HEK293 (cell line): ENCODE results near the gene ZNF506.

Experiments
- EGR2 ChIP-seq: fragments of 450-650 bp; formaldehyde crosslinking; IDR thresholded peaks from 2 replicates; pipeline ENCODE4 v1.5.1; 2016; ENCODE audit warnings: low read depth, missing biosample characterization, missing genetic modification characterization
- FEZF1 ChIP-seq: fragments of 450-650 bp; formaldehyde crosslinking; IDR thresholded peaks from 2 replicates; pipeline ENCODE4 v1.5.1; 2016; ENCODE audit warnings: missing biosample characterization, missing genetic modification characterization
- GLI4 ChIP-seq: fragments of 450-650 bp; formaldehyde crosslinking; IDR thresholded peaks from 2 replicates; pipeline ENCODE4 v1.5.1; 2016; ENCODE audit warnings: missing biosample characterization, missing genetic modification characterization
- GLIS1 ChIP-seq: fragments of 450-650 bp; formaldehyde crosslinking; IDR thresholded peaks from 2 replicates; pipeline ENCODE4 v1.5.1; 2016; ENCODE audit warnings: missing biosample characterization, missing genetic modification characterization
- GLIS2 ChIP-seq: fragments of 450-650 bp; formaldehyde crosslinking; IDR thresholded peaks from 2 replicates; pipeline ENCODE4 v1.5.1; 2016; ENCODE audit warnings: missing biosample characterization, missing genetic modification characterization
- HOXD13 ChIP-seq: sonication (generic); formaldehyde crosslinking; IDR thresholded peaks from 2 replicates; pipeline ENCODE4 v1.8.0; 2022; ENCODE audit warnings: missing genetic modification reagents, borderline replicate concordance
- KLF10 ChIP-seq: fragments of 450-650 bp; IDR thresholded peaks from 2 replicates; pipeline ENCODE4 v1.5.1; 2018; ENCODE audit warnings: missing biosample characterization, mild to moderate bottlenecking, missing genetic modification characterization
- YY1 ChIP-seq: fragments of 450-650 bp; formaldehyde crosslinking; IDR thresholded peaks from 2 replicates; pipeline ENCODE4 v1.5.1; 2018; ENCODE audit warnings: missing biosample characterization, missing genetic modification characterization
- ZBTB1 ChIP-seq: fragments of 450-650 bp; formaldehyde crosslinking; IDR thresholded peaks from 2 replicates; pipeline ENCODE4 v1.5.1; 2016; ENCODE audit warnings: missing biosample characterization, missing genetic modification characterization
- ZBTB20 ChIP-seq: fragments of 450-650 bp; formaldehyde crosslinking; IDR thresholded peaks from 2 replicates; pipeline ENCODE4 v1.5.1; 2016; ENCODE audit warnings: missing biosample characterization, missing genetic modification characterization
- ZBTB48 ChIP-seq: fragments of 450-650 bp; formaldehyde crosslinking; IDR thresholded peaks from 2 replicates; pipeline ENCODE4 v1.5.1; 2016; ENCODE audit warnings: missing biosample characterization, missing genetic modification characterization
- ZBTB8A ChIP-seq: fragments of 450-650 bp; formaldehyde crosslinking; IDR thresholded peaks from 2 replicates; pipeline ENCODE4 v1.5.1; 2016; ENCODE audit warnings: missing biosample characterization, missing genetic modification characterization
- ZFHX2 ChIP-seq: fragments of 450-650 bp; formaldehyde crosslinking; conservative IDR thresholded peaks from 2 replicates; pipeline ENCODE4 v1.5.1; 2016; ENCODE audit warnings: missing biosample characterization, missing genetic modification characterization
- ZFP41 ChIP-seq: fragments of 450-650 bp; formaldehyde crosslinking; IDR thresholded peaks from 2 replicates; pipeline ENCODE4 v1.5.1; 2016; ENCODE audit warnings: missing biosample characterization, missing genetic modification characterization, borderline replicate concordance
- ZNF155 ChIP-seq: fragments of 450-650 bp; formaldehyde crosslinking; IDR thresholded peaks from 2 replicates; pipeline ENCODE4 v1.5.1; 2016; ENCODE audit warnings: missing biosample characterization, missing genetic modification characterization
- ZNF202 ChIP-seq: fragments of 450-650 bp; formaldehyde crosslinking; IDR thresholded peaks from 2 replicates; pipeline ENCODE4 v1.5.1; 2016; ENCODE audit warnings: missing biosample characterization, missing genetic modification characterization, borderline replicate concordance
- ZNF211 ChIP-seq: fragments of 450-650 bp; formaldehyde crosslinking; IDR thresholded peaks from 2 replicates; pipeline ENCODE4 v1.5.1; 2016; ENCODE audit warnings: low read depth, missing biosample characterization, missing genetic modification characterization
- ZNF214 ChIP-seq: fragments of 450-650 bp; formaldehyde crosslinking; IDR thresholded peaks from 2 replicates; pipeline ENCODE4 v1.5.1; 2017; ENCODE audit warnings: missing biosample characterization, mild to moderate bottlenecking, missing genetic modification characterization, borderline replicate concordance
- ZNF302 ChIP-seq: fragments of 450-650 bp; formaldehyde crosslinking; IDR thresholded peaks from 2 replicates; pipeline ENCODE4 v1.5.1; 2016; ENCODE audit warnings: missing biosample characterization, missing genetic modification characterization, low read depth
- ZNF311 ChIP-seq: fragments of 450-650 bp; formaldehyde crosslinking; IDR thresholded peaks from 2 replicates; pipeline ENCODE4 v1.5.1; 2017; ENCODE audit warnings: missing biosample characterization, missing genetic modification characterization, borderline replicate concordance
- ZNF324 ChIP-seq: fragments of 450-650 bp; formaldehyde crosslinking; IDR thresholded peaks from 2 replicates; pipeline ENCODE4 v1.5.1; 2016; ENCODE audit warnings: missing biosample characterization, missing genetic modification characterization
- ZNF391 ChIP-seq: fragments of 450-650 bp; formaldehyde crosslinking; IDR thresholded peaks from 2 replicates; pipeline ENCODE4 v1.5.1; 2016; ENCODE audit warnings: low read depth, missing biosample characterization, missing genetic modification characterization, borderline replicate concordance
- ZNF449 ChIP-seq: fragments of 450-650 bp; formaldehyde crosslinking; IDR thresholded peaks from 2 replicates; pipeline ENCODE4 v1.5.1; 2017; ENCODE audit warnings: missing biosample characterization, mild to moderate bottlenecking, missing genetic modification characterization, moderate library complexity
- ZNF48 ChIP-seq: fragments of 450-650 bp; formaldehyde crosslinking; IDR thresholded peaks from 2 replicates; pipeline ENCODE4 v1.5.1; 2016; ENCODE audit warnings: missing biosample characterization, missing genetic modification characterization
- ZNF488 ChIP-seq: fragments of 450-650 bp; formaldehyde crosslinking; IDR thresholded peaks from 2 replicates; pipeline ENCODE4 v1.5.1; 2016; ENCODE audit warnings: missing biosample characterization, missing genetic modification characterization
- ZNF518A ChIP-seq: fragments of 450-650 bp; formaldehyde crosslinking; conservative IDR thresholded peaks from 2 replicates; pipeline ENCODE4 v1.5.1; 2016; ENCODE audit warnings: low read depth, missing biosample characterization, missing genetic modification characterization
- ZNF521 ChIP-seq: fragments of 450-650 bp; formaldehyde crosslinking; IDR thresholded peaks from 2 replicates; pipeline ENCODE4 v1.5.1; 2017; ENCODE audit warnings: missing biosample characterization, mild to moderate bottlenecking, missing genetic modification characterization
- ZNF549 ChIP-seq: fragments of 450-650 bp; IDR thresholded peaks from 2 replicates; pipeline ENCODE4 v1.5.1; 2018; ENCODE audit warnings: missing biosample characterization, missing genetic modification characterization, mild to moderate bottlenecking, inconsistent platforms, moderate library complexity
- ZNF558 ChIP-seq: fragments of 450-650 bp; formaldehyde crosslinking; IDR thresholded peaks from 2 replicates; pipeline ENCODE4 v1.5.1; 2016; ENCODE audit warnings: missing biosample characterization, missing genetic modification characterization
- ZNF561 ChIP-seq: fragments of 450-650 bp; IDR thresholded peaks from 2 replicates; pipeline ENCODE4 v1.5.1; 2018; ENCODE audit warnings: missing biosample characterization, missing genetic modification characterization, borderline replicate concordance
- ZNF571 ChIP-seq: fragments of 450-650 bp; formaldehyde crosslinking; IDR thresholded peaks from 2 replicates; pipeline ENCODE4 v1.5.0; 2017; ENCODE audit warnings: missing biosample characterization, missing genetic modification characterization
- ZNF645 ChIP-seq: fragments of 450-650 bp; formaldehyde crosslinking; IDR thresholded peaks from 2 replicates; pipeline ENCODE4; 2016; ENCODE audit warnings: missing biosample characterization, missing genetic modification characterization
- ZNF776 ChIP-seq: fragments of 450-650 bp; formaldehyde crosslinking; IDR thresholded peaks from 2 replicates; pipeline ENCODE4 v1.5.0; 2017; ENCODE audit warnings: missing biosample characterization, missing genetic modification characterization, borderline replicate concordance
- ZSCAN16 ChIP-seq: fragments of 450-650 bp; formaldehyde crosslinking; IDR thresholded peaks from 2 replicates; pipeline ENCODE4 v1.5.1; 2016; ENCODE audit warnings: missing biosample characterization, missing genetic modification characterization
- ZSCAN30 ChIP-seq: fragments of 450-650 bp; IDR thresholded peaks from 2 replicates; pipeline ENCODE4 v1.5.1; 2018; ENCODE audit warnings: missing biosample characterization, mild to moderate bottlenecking, missing genetic modification characterization, moderate library complexity

Gene ZNF506

GRCh38 chr19:19821366-19821951, at the start of gene ZNF506 (continued):
- TF ChIP-seq ZNF518A (tag by site-specific recombination) (peak; percentile 76), ZNF488 (tag by site-specific recombination) (no peak), ZNF211 (no peak), ZNF571 (tag by site-specific recombination) (no peak), ZNF561 (tag by site-specific recombination) (no peak), ZBTB20 (tag by site-specific recombination) (0 out of 2 replicates have a peak, but pooled peaks have one; percentile 27), ZNF449 (tag by site-specific recombination) (no peak), ZBTB1 (tag by site-specific recombination) (no peak), ZNF155 (tag by site-specific recombination) (no peak), ZNF48 (no peak), FEZF1 (no peak), ZFHX2 (tag by site-specific recombination) (no peak), ZSCAN30 (tag by site-specific recombination) (no peak), ZSCAN16 (tag by site-specific recombination) (no peak), ZNF214 (tag by site-specific recombination) (no peak), ZNF391 (tag by site-specific recombination) (no peak), ZFP41 (no peak), GLIS1 (tag by site-specific recombination) (no peak), YY1 (tag by site-specific recombination) (peak; percentile 63; the same call in 1 of the 2 replicates), ZNF311 (tag by site-specific recombination) (no peak), GLI4 (no peak), ZNF549 (tag by site-specific recombination) (no peak), GLIS2 (tag by site-specific recombination) (no peak), ZNF202 (no peak), KLF10 (no peak), EGR2 (tag by site-specific recombination) (no peak), ZBTB48 (tag by site-specific recombination) (no peak), ZNF645 (no peak), ZNF776 (no peak), ZNF302 (no peak), HOXD13 (CRISPR knock-in tag) (no peak), ZNF558 (no peak), ZNF324 (tag by site-specific recombination) (no peak), ZNF521 (tag by site-specific recombination) (no peak), ZBTB8A (no peak)
